ENCODE measurements around the gene OPHN1. TPM values are rescaled to one million over a fixed set of nuclear protein-coding genes. Genes with fewer than 3 reads are reported as not detected.

Gene OPHN1
- total and polyA plus RNA-seq, 2 experiments from 2014 or later = 2.2 to 3.8 TPM

DNA sequence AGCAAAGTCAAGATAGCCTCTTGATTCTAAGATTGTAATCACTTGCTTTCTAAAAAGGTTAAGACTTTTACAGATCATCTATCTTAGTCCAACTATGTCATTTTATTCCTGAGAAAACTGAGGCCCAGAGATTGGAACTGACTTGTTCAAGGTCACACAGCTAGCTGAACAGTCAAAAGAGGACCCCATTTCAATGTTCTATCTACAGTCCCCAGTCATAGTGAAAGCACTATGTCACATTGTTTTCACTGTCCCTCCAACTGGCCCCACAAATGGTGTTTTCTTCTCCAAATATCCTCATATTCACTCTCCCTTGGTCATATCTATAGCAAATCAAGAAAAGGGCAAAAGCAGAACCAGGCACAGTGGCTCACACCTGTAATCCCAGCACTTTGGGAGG is 145.2 kb downstream of the OPHN1 start (continued):
- TF ChIP-seq, protein P1, sequence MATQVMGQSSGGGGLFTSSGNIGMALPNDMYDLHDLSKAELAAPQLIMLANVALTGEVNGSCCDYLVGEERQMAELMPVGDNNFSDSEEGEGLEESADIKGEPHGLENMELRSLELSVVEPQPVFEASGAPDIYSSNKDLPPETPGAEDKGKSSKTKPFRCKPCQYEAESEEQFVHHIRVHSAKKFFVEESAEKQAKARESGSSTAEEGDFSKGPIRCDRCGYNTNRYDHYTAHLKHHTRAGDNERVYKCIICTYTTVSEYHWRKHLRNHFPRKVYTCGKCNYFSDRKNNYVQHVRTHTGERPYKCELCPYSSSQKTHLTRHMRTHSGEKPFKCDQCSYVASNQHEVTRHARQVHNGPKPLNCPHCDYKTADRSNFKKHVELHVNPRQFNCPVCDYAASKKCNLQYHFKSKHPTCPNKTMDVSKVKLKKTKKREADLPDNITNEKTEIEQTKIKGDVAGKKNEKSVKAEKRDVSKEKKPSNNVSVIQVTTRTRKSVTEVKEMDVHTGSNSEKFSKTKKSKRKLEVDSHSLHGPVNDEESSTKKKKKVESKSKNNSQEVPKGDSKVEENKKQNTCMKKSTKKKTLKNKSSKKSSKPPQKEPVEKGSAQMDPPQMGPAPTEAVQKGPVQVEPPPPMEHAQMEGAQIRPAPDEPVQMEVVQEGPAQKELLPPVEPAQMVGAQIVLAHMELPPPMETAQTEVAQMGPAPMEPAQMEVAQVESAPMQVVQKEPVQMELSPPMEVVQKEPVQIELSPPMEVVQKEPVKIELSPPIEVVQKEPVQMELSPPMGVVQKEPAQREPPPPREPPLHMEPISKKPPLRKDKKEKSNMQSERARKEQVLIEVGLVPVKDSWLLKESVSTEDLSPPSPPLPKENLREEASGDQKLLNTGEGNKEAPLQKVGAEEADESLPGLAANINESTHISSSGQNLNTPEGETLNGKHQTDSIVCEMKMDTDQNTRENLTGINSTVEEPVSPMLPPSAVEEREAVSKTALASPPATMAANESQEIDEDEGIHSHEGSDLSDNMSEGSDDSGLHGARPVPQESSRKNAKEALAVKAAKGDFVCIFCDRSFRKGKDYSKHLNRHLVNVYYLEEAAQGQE (IDR thresholded peaks at IDR 0.05; ENCODE audit: unreplicated experiment) = no peak

DNA sequence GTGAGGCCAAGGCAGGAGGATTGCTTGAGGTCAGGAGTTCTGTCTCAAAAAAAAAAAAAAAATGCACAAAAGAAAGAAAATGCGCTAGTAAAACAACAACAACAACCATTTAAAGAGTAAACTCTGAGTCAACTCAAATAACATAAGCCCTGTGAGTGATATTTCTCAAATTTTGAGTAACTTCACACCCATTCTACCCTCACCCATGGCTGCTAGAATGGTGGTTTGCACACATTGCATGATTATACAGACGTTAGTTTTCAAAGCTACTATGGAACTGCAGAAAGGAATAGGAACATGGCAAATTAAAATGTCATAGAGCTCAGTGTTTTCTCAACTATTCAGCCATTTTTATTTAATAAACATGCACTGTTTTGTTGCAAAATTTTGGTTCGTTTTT is 145.9 kb downstream of the OPHN1 start:
- Histone ChIP-seq H3K79me2 (replicated peaks; ENCODE audit: insufficient read depth) (no peaks in the 10 kb centered on the region), H3K36me3 (ENCODE audit: insufficient read depth) (no peaks in the 10 kb centered on the region), H3K27ac (ENCODE audit: low read depth) (no peak overlapping the region), H3K4me2 (no peak overlapping the region), H3F3A (replicated peaks; ENCODE audit: low read depth) (no peaks in the 10 kb centered on the region), H4K20me1 (replicated peaks; ENCODE audit: insufficient read depth) (no peaks in the 10 kb centered on the region), H3K9me2 (ENCODE audit: insufficient read depth) (no peaks in the 10 kb centered on the region), H3K4me1 (ENCODE audit: insufficient read depth) (no peaks in the 10 kb centered on the region), H3K4me3 (no peak overlapping the region), H2AFZ (no peak overlapping the region), H3K27me3 (ENCODE audit: insufficient read depth) (no peaks in the 10 kb centered on the region)
- H3K4me3 Mint-ChIP-seq = no peak overlapping the region
- ATAC-seq (no peak), DNase-seq (ENCODE audit: low spot score) (no peak)
- no peaks in the 10 kb centered on the region for H3K4me1 Mint-ChIP-seq
- H3K9me3 Mint-ChIP-seq = no peaks in the 10 kb centered on the region
- H3K27ac Mint-ChIP-seq = no peak overlapping the region
- H3K36me3 Mint-ChIP-seq (ENCODE audit: low read depth) = no peaks in the 10 kb centered on the region
- no peaks in the 10 kb centered on the region for H3K27me3 Mint-ChIP-seq (ENCODE audit: insufficient read depth, low read depth, poor library complexity)
- TF ChIP-seq, protein P2, sequence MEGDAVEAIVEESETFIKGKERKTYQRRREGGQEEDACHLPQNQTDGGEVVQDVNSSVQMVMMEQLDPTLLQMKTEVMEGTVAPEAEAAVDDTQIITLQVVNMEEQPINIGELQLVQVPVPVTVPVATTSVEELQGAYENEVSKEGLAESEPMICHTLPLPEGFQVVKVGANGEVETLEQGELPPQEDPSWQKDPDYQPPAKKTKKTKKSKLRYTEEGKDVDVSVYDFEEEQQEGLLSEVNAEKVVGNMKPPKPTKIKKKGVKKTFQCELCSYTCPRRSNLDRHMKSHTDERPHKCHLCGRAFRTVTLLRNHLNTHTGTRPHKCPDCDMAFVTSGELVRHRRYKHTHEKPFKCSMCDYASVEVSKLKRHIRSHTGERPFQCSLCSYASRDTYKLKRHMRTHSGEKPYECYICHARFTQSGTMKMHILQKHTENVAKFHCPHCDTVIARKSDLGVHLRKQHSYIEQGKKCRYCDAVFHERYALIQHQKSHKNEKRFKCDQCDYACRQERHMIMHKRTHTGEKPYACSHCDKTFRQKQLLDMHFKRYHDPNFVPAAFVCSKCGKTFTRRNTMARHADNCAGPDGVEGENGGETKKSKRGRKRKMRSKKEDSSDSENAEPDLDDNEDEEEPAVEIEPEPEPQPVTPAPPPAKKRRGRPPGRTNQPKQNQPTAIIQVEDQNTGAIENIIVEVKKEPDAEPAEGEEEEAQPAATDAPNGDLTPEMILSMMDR (conservative IDR thresholded peaks at IDR 0.05; ENCODE audit: low read depth in 2 of 2) = no peak
- TF ChIP-seq STAT1 (IDR thresholded peaks at IDR 0.05; ENCODE audit: unreplicated experiment) (no peak), NANOG (IDR thresholded peaks at IDR 0.05; ENCODE audit: borderline replicate concordance) (no peak), CREB1 (CRISPR knock-in tag; IDR thresholded peaks at IDR 0.05; ENCODE audit: low read depth) (no peak), JUNB (IDR thresholded peaks at IDR 0.05; ENCODE audit: unreplicated experiment) (no peak), ZNF331 (CRISPR knock-in tag; IDR thresholded peaks at IDR 0.05; ENCODE audit: low read depth) (no peak), EZH2 (IDR thresholded peaks at IDR 0.05; ENCODE audit: low read depth, unreplicated experiment) (no peak)
- TF ChIP-seq, protein P3, sequence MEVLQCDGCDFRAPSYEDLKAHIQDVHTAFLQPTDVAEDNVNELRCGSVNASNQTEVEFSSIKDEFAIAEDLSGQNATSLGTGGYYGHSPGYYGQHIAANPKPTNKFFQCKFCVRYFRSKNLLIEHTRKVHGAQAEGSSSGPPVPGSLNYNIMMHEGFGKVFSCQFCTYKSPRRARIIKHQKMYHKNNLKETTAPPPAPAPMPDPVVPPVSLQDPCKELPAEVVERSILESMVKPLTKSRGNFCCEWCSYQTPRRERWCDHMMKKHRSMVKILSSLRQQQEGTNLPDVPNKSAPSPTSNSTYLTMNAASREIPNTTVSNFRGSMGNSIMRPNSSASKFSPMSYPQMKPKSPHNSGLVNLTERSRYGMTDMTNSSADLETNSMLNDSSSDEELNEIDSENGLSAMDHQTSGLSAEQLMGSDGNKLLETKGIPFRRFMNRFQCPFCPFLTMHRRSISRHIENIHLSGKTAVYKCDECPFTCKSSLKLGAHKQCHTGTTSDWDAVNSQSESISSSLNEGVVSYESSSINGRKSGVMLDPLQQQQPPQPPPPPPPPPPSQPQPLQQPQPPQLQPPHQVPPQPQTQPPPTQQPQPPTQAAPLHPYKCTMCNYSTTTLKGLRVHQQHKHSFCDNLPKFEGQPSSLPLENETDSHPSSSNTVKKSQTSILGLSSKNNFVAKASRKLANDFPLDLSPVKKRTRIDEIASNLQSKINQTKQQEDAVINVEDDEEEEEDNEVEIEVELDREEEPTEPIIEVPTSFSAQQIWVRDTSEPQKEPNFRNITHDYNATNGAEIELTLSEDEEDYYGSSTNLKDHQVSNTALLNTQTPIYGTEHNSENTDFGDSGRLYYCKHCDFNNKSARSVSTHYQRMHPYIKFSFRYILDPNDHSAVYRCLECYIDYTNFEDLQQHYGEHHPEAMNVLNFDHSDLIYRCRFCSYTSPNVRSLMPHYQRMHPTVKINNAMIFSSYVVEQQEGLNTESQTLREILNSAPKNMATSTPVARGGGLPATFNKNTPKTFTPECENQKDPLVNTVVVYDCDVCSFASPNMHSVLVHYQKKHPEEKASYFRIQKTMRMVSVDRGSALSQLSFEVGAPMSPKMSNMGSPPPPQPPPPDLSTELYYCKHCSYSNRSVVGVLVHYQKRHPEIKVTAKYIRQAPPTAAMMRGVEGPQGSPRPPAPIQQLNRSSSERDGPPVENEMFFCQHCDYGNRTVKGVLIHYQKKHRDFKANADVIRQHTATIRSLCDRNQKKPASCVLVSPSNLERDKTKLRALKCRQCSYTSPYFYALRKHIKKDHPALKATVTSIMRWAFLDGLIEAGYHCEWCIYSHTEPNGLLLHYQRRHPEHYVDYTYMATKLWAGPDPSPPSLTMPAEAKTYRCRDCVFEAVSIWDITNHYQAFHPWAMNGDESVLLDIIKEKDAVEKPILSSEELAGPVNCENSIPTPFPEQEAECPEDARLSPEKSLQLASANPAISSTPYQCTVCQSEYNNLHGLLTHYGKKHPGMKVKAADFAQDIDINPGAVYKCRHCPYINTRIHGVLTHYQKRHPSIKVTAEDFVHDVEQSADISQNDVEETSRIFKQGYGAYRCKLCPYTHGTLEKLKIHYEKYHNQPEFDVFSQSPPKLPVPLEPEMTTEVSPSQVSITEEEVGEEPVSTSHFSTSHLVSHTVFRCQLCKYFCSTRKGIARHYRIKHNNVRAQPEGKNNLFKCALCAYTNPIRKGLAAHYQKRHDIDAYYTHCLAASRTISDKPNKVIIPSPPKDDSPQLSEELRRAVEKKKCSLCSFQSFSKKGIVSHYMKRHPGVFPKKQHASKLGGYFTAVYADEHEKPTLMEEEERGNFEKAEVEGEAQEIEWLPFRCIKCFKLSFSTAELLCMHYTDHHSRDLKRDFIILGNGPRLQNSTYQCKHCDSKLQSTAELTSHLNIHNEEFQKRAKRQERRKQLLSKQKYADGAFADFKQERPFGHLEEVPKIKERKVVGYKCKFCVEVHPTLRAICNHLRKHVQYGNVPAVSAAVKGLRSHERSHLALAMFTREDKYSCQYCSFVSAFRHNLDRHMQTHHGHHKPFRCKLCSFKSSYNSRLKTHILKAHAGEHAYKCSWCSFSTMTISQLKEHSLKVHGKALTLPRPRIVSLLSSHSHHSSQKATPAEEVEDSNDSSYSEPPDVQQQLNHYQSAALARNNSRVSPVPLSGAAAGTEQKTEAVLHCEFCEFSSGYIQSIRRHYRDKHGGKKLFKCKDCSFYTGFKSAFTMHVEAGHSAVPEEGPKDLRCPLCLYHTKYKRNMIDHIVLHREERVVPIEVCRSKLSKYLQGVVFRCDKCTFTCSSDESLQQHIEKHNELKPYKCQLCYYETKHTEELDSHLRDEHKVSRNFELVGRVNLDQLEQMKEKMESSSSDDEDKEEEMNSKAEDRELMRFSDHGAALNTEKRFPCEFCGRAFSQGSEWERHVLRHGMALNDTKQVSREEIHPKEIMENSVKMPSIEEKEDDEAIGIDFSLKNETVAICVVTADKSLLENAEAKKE (CRISPR knock-in tag; IDR thresholded peaks at IDR 0.05) = no peak
- TF ChIP-seq, protein P1 (IDR thresholded peaks at IDR 0.05; ENCODE audit: unreplicated experiment) = no peak
